Measurements from ENCODE around the gene VMP1.

Gene VMP1

DNA sequence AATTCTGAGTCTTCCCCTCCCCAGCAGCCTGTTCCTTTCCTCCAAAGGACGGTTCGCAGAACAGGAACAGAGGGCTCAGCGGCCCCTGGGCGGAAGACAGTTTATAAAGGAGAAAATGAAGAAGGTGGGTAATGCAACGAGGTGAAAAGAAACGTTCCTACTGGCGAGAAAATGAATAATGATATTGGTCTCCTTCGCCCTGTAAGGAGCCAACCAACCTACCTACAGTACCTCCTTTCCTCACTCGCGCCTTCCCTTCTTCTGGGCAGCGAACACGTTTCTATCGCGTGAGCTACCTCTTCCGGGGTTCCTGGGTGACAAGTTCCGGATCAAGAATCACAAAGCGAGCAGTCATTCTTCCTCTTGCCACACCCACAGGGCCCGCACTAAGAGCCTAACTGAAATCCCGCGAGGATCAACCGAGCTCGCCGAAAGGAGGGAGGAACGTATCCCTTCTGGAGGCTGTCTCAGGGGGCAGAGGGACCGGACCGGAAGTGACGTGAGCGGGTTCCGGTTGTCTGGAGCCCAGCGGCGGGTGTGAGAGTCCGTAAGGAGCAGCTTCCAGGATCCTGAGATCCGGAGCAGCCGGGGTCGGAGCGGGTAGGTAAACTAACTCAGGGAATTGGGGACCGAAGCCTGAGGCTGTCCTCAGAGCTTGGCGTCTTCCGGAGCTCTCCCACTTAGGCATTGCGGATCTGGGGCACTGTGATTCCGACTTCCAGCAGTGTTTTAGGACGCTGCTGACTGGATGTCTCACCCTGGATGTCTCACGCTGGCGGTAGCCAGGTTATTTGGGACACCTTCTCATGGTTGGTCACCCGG is at the start of gene VMP1, which contains the start of gene PTRH2:
VMP1 (plus strand) TSS at position 506 of the 822 bp plus-strand sequence. CDS start 23,793 bp downstream, outside the sequence.
PTRH2 (minus strand) TSS at position 282 of the 822 bp plus-strand sequence. CDS start 9,452 bp downstream, outside the sequence.
- peak; percentile 99 for DNase-seq

DNA sequence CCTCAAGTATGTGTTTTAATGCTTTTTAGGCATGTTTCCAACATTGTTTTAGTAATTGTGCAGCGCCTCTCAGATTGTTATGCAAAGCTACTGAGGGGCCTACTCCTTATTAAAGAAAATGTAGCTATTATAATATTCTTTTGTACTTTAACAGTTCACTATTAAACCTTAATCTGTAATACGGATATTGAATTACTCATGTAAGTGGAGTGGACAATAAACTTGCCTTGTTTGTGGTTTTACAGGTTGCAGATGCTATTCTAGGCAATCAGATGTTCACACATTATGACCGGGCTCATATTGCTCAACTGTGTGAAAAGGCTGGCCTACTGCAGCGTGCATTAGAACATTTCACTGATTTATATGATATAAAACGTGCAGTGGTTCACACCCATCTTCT is 41.2 kb upstream of the VMP1 start:
- no peak for DNase-seq

DNA sequence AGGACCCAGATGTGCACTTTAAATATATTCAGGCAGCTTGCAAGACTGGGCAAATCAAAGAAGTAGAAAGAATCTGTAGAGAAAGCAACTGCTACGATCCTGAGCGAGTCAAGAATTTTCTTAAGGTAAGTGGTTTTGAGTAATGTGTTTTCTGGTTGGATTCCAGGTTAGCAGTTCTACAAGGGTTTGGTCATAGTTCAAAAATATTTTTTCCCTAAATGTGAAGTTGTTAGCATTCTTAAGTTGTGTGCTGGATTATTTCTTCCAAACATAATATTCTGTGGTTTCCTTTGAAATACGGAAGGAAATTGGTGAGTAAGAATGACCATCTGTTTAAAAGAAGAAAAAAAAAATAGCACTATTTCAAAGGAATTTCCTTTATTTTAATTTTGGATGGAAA is 38.6 kb upstream of the VMP1 start:
- no peak for DNase-seq

DNA sequence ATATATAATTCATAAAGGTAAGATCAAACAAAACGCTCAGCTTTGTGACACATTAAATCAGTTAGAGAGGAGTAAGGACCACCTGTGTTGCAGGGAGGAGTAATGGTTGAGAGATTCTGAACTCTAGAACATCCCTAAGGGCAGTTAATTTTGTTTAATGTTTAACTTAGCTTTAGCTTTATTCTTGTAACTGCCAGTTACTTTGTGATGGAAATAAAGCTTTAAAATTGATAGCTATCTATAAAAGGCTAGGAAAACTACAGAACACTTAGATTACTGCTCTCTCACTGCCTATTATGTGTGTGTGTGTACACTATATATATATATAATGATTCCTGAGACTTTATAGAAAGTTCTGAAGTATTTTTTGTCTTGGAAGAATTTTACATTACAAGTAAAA is 38.0 kb upstream of the VMP1 start:
- no peak for DNase-seq

DNA sequence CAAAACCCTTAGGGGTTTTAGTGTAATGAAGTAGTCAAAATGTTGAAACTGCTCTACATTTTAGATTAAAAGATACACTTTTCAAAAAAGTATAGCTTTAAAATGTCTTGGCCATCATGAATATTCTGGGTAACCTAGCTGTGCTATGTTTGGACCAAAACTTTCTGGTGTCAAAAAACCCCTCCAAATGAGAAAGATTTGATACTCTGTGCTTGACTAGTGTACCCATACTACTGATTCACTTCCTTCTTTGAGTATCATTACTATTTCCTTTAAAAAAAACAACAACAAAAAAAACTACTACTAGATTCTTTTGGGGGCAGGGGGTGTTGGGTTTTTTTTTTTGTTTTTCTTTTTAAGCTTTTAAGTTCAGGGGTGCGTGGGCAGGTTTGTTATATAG is 37.5 kb upstream of the VMP1 start:
- no peak for DNase-seq

DNA sequence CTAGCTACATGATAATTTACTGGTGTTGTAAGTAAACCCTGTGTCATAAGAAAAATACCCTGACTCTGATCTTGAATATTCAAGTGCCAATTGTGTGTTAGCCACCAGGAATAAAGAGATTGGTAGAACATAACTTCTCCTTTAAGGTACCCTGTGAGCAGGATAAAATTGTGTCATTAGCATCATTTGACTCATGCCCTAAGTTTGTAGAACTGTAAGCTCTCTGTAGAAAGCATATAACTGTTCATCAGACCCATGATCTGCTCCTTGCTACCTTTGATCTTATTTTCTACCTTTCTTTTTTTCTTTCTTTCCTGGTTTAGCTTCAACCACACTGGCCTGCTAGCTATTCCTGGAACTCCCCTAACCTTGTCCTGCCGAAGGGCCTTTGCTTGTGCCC is 36.1 kb upstream of the VMP1 start:
- no peak for DNase-seq

DNA sequence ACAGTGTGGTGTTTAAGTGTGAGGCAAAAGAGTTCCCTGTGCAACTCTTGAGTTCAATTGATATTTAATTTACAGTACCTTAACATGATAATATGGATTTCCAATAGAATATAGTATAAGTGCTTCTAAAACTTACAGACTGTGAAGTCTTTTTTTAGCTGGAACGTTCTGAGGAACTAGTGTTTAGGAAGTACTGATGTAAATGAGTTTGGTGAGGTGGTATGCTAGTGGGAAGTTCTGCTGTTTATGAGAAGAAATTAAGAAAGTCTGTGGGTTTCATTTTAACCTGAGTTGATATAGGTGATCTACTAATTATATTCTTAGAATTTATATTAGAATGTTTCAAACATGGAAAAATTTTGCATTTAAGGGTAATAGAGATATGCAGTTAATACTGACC is 32.2 kb upstream of the VMP1 start:
- DNase-seq, result no peak

DNA sequence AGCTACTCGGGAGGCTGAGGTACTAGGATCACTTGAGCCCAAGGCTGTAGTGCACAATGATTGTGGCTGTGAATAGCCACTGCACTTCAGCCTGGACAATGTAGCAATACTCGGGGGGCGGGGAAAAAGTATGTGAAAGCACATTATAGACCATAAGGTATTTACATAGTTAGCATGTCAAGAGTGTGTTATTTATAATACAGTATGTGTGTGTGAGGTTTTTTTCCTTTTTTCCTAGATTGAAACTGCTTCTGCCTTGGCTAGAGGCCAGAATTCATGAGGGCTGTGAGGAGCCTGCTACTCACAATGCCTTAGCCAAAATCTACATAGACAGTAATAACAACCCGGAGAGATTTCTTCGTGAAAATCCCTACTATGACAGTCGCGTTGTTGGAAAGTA is 30.7 kb upstream of the VMP1 start:
- no peak for DNase-seq

DNA sequence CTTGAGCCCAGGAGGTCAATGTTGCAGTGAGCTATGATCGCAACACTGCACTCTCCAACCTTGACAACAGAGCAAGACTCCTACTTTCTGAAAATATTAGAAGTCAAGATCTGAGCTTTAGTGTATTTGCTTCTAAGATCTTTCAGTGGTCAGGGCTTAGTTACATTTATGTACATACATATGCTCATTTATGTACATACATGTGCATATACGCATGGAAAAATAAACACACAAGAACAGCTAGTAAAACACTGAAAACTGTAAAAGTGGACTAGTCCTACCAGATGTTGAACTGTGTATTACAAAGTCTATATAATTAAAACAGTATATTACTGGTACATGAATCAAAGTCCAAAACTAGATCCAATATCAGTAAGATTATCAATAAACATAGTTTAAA is 28.5 kb upstream of the VMP1 start:
- no peak for DNase-seq

DNA sequence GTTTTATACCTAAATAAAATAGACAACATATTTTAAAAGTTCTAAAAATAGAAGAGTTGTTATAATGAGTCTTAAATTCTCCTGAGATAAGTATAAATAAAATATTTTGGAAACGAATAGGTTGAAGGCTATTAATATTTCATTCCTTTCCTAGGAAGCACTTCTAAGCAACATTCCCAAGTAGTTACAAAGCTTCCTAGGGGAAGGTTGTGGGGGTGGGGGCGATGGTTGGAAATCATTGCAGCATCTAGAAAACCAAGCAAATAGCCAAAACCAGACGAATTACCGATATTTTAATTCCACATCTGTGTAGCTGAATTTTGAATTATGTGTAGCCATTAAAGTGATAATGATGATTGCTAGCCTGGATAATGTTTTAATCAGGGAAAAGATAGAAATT is 27.1 kb upstream of the VMP1 start:
- DNase-seq, result no peak

DNA sequence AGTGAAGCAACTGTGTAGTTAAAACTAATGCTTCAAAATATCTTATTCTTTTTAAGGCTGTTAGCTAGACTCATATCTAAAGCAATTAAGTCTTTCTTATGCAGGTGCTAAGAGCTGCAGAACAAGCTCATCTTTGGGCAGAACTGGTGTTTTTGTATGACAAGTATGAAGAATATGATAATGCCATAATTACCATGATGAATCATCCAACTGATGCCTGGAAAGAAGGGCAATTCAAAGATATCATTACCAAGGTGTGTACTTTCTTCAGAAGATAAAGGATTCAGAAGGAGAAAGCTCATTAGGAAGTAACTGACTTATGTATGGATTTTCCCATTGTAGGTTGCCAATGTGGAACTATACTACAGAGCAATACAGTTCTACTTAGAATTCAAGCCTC is 24.2 kb upstream of the VMP1 start:
- DNase-seq, result no peak

DNA sequence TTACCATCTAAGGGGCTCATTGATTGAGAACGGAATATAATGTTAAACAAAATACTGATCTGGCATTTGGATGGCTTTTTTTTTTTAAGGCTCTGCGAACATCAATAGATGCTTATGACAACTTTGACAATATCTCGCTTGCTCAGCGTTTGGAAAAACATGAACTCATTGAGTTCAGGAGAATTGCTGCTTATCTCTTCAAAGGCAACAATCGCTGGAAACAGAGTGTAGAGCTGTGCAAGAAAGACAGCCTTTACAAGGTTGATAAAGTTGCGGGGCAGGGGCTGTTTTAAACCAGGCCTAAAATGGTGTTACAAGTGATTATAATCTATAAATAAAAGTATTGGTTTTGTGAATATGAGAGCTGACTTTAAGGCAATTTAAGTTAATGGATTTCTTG is 22.5 kb upstream of the VMP1 start:
- no peak for DNase-seq

DNA sequence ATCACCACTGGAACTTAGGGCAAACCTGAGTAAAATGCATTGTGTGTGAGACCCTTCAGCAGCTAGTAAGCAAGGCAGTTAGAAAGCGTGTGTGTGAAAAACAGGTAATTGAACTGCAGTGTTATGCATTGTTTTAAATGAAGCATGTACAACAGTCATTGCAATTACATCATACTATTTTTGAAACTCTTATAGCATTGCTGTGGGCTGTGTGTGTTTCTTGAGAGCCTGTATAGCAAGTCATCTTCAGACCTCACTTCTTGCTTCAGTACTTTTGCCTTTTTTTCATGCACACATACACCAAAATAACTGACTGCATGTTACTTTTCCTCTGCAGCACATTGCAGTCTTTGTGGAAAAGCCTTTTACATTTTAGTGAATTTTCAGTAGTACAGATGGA is 19.4 kb upstream of the VMP1 start:
- no peak for DNase-seq

DNA sequence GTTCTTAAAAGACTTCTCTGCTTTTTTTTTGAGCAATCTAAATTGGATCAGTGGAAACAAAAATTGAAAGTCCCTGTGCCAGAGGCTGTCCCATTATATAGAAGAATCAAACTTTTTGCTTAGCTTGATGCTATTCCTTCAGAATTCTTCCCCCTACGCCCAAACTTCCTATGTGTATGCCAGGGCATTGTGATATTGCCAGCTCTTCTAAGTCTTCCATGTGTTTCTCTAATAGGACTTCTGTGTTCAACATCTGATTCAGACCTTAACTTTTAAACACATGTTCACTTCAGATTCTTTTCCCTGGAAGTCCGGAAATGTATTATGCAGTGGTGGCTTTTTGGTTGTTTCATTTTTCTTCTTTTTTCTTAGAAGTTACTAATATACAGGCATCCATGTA is 19.0 kb upstream of the VMP1 start:
- DNase-seq, result no peak

DNA sequence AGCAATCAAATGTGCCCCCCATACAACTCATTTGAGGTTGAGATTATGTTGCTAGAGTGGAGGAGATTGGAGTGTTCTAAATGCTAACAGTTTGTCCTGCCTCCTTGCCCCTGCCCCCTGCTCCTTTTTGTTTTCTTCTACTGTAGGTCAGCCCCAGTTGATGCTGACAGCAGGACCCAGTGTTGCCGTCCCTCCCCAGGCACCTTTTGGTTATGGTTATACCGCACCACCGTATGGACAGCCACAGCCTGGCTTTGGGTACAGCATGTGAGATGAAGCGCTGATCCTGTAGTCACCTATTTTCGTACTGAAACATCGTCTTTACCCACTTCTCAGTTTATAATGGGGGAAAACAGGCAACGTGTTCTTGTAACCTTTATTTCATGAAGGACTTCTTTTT is 13.9 kb upstream of the VMP1 start:
- no peak for DNase-seq

DNA sequence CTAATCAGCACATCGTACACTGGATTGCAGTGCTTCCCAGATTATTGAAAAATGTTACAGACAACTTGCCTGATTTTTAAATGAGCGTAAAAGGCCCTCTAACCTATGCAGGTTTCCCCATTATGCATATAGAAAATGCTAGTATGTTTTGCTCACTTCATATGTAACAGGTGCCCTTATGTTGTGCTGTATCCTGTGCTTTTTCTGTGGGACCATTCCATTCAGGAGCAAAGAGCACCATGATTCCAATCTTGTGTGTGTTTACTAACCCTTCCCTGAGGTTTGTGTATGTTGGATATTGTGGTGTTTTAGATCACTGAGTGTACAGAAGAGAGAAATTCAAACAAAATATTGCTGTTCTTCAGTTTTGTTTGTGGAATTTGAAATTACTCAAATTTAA is 13.1 kb upstream of the VMP1 start:
- no peak for DNase-seq

DNA sequence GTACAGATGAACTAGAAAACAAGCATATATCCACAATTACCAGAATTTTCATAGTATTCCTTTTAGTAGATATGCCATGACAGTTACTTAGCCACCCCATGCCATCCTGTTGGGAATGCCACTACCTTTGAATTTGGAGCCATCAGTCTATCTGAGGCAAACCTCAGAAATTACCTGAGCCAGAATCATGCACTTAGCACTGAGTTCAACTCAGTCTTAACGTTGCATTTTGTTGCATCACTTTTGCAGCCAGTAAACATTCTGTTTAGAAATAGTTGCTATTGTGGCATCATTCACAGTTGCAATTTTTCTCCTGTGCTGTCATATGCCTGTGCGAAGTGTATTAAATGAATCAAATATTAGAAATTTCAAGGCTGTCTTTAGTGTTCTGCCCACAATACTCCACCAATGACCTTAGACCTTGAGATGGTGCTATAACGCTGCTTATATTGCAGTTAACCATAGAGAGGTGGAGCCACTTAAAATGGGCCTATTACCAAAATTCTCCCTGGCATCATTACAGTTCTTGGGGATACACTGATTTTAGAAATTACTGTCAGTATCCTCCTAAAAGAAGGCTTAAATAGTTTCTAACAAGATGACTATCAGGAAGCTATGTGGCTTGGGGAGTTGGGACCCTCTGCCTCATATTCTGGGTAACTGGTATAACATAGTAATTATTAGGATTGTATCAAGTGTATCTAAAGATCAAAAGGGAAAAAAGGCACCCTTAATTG is 11.3 kb upstream of the VMP1 start:
- DNase-seq, result no peak

DNA sequence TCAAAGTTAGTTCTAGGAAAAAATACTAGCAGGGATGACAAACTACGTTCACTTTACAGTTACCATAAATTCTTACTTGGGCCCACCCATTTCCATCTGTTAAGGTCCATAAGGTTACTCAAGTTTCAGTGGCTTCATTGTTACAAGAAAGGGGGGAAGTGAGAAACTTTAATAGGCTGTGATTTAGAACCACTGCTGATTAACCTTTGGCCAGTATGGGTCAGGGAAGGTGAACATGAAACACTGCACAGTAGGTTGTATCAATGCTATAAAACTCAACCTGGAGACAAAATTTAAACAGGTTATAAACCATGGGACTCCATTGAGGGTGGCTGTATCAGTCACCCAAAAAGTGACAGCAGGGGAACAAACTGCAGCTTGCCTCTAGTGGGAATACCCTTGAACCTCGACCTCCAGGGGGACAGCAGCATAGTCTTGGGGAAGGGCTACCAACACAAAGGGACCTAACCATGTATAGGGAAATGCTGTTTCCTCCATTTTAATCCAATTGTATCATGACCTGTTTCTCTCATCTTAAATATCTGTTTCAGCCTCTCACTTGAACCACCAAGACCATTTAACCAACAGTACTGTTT is 10.7 kb upstream of the VMP1 start:
- DNase-seq, result no peak

DNA sequence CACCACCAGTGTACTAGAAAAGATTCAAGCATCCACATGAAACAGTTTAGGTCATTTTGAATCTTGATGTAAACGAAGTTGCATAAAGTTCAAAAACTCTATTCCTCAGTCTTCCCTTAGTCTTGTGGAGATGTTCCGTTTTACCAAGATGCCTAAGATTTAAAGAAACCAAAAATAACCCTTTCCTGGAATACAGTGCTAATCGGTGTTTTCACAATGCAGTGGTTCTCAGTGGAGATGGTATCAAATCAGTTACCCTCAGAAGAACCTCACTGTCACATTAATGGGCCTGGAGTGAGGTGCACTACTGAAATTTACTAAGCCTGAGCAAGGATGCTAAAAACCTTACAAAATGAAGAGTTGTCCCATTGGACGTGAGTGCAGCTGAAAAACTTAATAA is 9.3 kb upstream of the VMP1 start:
- no peak for DNase-seq

DNA sequence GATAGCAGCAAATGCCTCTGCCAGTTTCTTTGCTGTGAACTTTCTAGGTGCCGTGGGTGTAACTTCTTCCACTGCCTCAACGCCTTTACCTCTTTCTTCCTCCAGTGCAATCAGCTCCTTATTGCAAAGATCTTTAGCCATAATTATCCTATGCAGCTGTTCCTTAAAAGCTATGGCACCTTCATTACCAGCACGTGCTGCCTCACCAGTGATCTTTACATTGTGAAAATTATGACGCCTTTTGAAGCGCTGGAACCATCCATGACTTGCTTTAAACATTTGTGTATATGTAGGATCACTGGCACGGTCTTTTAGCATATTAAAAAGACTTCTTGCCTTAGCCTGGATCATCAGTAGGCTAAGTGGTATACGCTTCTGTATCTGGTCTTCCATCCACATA is 8.2 kb upstream of the VMP1 start:
- no peak for DNase-seq

DNA sequence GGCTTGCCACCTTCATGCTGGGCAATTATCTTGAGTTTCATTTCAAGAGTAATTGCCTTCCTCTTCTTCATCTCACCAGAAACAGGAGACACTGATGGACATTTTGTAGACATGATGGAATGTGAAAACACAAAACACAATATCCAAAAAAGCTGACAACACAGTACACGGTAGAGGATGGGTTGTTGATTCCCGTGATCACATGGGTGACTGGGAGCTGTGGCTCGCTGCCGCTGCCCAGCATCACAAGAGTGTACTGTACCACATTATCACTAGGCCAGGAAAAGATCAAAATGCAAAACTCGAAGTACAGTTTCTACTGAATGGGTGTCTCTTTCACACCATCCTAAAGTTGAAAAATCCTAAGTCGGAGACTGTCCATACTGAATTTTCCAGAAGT is 7.7 kb upstream of the VMP1 start:
- no peak for DNase-seq

DNA sequence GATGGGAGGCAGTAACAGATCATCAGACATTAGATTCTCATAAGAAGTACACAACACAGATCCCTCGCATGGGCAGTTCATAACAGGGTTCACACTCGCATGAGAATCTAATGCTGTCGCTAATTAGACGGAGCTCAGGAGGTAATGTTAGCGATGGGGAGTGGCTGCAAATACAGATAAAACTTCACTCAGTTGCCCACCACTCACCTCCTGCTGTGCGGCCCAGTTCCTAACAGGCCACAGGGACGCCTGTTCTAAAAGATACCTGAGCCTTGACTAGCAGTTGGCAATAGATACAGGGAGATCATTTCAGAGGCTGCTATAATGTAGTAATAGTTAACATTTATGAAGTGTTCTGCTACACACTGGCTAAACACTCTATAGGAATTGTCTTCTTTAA is 5.2 kb upstream of the VMP1 start:
- no peak for DNase-seq

DNA sequence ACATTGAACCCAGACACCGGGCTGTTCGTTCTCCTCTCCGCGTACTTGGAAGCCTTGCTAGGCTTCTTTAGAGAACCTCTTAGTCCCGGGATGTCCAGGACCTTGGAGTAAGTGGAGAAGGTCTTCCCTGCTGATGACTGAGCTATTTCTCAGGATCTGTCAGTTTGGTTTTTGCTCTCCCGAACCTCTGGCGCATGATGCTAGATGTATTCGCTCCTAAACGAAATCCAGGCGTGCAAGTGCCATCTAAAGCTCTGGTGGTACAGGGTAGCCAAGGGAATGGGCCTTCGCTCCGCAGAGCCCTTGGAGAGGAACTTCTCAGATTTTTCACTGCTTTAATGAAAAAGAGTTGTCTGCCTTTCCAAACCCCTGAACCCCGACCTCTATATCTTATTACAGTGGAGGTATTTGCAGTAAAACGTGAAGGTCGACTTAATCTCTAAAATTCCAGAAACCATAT is 547 bp downstream of the VMP1 start:
- no peak for DNase-seq

DNA sequence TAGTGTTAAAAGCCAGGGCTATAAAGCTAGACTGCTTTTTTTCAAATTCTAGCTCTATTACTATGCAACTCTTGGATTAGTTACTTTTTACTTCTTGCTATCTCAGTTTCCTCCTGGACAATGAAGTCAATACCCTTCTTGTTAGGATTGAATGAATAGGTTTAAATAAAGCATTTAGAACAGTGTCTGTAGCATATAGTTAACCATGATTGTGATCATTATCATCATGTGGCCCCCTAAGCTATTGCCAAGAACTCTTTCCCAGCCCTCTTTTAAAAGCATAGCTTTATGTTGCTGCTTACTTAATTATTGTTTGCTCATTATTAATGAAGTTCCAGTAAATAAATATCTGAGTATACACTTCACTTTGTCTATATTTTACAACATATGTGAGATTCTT is 4.5 kb downstream of the VMP1 start:
- no peak for DNase-seq

All from NCI-H1694 (cell line).